ENCODE measurements around the gene CRIP1.

Gene CRIP1

DNA sequence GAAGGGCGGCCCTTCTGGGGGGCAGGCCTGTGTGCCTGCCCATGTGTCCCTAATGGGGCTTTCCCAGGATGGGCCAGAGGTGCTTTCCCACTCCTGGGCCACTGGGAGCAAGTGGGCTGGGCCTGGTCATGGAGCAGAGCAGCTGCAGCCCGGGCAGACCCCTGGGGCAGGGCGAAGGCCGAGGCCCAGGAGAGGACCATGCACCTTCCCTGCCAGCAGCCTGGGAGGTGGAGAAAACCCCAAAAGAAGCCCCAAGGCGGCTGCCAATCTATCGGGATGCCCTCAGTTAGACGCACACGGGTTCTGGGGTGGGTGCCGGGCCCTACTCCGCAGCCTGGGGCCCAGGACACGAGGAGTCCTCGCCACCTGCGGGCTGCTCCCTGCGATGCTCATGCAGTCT lies 28.1 kb upstream of the CRIP1 start:
- peaks cover 2% of the 10 kb centered on the region; the same call in 1 of the 2 replicates for H3K36me3 ChIP-seq (ENCODE audit: insufficient read depth, low read length)
- H3K9ac ChIP-seq (ENCODE audit: low read depth, low read length): no peak overlapping the region
- no peaks in the 10 kb centered on the region for H3K9me3 ChIP-seq (ENCODE audit: control insufficient read depth, insufficient read depth, low read length)
- no peaks in the 10 kb centered on the region for H3K4me1 ChIP-seq (ENCODE audit: insufficient read depth, low read length)

DNA sequence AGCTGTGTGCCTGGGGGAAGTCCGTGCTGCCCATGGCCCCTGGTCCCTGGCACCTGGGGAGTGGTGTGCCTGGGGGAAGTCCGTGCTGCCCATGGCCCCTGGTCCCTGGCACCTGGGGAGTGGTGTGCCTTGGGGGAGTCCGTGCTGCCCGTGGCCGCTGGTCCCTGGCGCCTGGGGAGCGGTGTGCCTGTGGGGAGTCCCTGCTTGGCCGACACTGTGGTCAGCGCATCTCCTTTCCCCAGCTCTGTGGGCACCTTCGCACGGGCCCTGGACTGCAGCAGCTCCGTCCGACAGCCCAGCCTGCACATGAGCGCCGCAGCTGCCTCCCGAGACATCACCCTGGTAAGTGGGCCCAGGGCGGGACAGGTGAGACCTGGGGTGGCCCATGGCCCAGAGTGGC lies 26.6 kb upstream of the CRIP1 start:
- Histone ChIP-seq H3K4me1 (ENCODE audit: insufficient read depth, low read length) (no peaks in the 10 kb centered on the region; the same call in 1 of the 2 replicates), H3K9me3 (ENCODE audit: control insufficient read depth, insufficient read depth, low read length) (no peaks in the 10 kb centered on the region), H3K9ac (ENCODE audit: low read depth, low read length) (no peak overlapping the region), H3K36me3 (ENCODE audit: insufficient read depth, low read length) (peaks cover 2% of the 10 kb centered on the region; the same call in 1 of the 2 replicates)

DNA sequence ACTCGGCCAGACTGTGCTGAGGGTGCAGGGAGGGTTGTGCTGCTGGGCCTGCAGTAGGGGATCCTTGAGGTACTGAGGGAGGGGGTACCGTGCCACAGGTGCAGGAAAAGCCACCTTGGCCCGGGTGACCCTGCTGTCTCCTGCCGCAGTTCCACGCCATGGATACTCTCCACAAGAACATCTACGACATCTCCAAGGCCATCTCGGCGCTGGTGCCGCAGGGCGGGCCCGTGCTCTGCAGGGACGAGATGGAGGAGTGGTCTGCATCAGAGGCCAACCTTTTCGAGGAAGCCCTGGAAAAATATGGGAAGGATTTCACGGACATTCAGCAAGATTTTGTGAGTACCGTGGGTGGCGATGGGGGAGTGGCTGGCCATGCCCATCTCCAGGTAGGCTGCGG lies 26.1 kb upstream of the CRIP1 start:
- Histone ChIP-seq H3K9ac (ENCODE audit: low read depth, low read length) (no peak overlapping the region), H3K36me3 (ENCODE audit: insufficient read depth, low read length) (peaks cover 2% of the 10 kb centered on the region; the same call in 1 of the 2 replicates), H3K9me3 (ENCODE audit: control insufficient read depth, insufficient read depth, low read length) (no peaks in the 10 kb centered on the region), H3K4me1 (ENCODE audit: insufficient read depth, low read length) (peaks cover under 1% of the 10 kb centered on the region; the same call in 1 of the 2 replicates)

DNA sequence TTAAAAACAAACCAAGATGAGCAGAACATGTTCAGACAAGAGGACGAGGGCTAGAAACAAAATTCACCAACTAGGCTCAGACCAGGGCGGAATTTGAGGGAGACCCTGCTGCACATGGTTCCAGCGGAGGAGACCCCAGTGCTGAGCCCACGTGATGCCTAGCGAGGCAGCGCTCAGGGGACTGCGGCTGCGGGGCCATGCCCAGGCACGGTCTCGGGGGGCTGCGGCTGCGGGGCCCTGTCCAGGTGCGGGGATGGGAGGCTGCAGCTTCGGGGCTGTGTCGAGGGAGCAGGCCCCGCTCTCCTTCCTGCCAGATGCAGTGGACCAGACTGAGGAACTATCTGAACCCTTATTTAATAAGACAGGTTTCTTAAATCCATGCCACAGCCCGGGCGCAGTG lies 24.8 kb upstream of the CRIP1 start:
- Histone ChIP-seq H3K4me1 (ENCODE audit: insufficient read depth, low read length) (peaks cover 5% of the 10 kb centered on the region; the same call in 1 of the 2 replicates), H3K9ac (ENCODE audit: low read depth, low read length) (no peak overlapping the region), H3K36me3 (ENCODE audit: insufficient read depth, low read length) (no peaks in the 10 kb centered on the region; the same call in 1 of the 2 replicates)

DNA sequence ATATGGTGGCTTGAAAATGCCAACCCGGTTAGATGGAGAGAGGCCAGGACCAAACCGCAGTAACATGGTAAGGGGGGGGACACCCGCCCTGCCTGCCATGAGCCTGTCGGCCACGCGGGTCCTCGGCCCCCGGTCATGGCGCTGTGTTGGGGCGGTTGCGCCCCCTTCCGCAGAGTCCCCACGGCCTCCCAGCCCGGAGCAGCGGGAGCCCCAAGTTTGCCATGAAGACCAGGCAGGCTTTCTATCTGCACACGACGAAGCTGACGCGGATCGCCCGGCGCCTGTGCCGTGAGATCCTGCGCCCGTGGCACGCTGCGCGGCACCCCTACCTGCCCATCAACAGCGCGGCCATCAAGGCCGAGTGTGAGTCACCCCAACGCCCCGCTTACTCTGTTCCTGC lies 22.2 kb upstream of the CRIP1 start:
- Histone ChIP-seq H3K36me3 (ENCODE audit: insufficient read depth, low read length) (no peaks in the 10 kb centered on the region; the same call in 1 of the 2 replicates), H3K9me3 (ENCODE audit: control insufficient read depth, insufficient read depth, low read length) (no peaks in the 10 kb centered on the region)

More for the DNA sequence above, 24.8 kb upstream of the CRIP1 start:
- H3K9me3 ChIP-seq (ENCODE audit: control insufficient read depth, insufficient read depth, low read length): no peaks in the 10 kb centered on the region

DNA sequence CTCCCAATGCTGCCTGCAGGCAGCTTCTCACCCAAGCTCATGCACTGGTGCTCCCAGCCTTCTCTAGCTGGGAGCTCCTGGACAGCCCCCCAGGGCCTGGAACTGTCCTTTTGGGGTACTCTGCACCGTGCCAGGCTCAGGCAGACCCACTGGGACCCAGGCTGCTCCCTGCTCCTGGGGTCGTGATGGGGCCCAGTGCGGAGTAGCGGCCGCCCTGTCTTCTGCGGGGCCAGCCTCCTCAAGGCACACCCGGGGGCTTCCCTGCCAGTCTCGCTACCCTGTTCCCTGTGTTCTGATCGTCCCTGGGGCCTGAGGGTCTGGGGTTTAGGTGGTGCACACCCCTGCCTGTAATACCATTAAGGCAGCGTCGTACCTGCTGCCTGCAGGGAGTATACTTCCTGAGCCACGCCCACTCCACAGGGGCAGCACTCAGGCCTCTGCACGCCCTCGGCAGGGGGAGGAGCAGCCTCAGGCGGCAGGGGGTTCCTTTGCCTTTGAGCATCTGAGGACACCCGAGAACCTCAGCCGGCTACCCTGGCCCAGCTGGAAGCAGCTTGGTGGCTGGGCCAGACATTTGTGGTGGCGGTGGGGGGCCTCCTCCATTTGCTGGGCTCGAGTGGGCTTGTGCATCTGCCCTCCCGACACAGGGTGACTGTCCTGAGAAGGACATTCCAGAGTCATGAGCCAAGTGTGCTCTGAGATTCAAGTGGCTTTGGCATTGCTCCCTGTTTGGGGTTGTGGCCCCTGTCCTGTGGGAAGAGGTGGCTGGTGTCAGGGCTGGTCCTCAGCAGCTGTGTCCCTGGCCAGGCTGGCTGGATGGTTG lies 21.3 kb upstream of the CRIP1 start:
- Histone ChIP-seq H3K9me3 (ENCODE audit: control insufficient read depth, insufficient read depth, low read length) (no peaks in the 10 kb centered on the region), H3K4me1 (ENCODE audit: insufficient read depth, low read length) (peaks cover 5% of the 10 kb centered on the region; the same call in 1 of the 2 replicates), H3K9ac (ENCODE audit: low read depth, low read length) (no peak overlapping the region), H3K36me3 (ENCODE audit: insufficient read depth, low read length) (no peaks in the 10 kb centered on the region; the same call in 1 of the 2 replicates)

More for the DNA sequence above, 22.2 kb upstream of the CRIP1 start:
- H3K9ac ChIP-seq (ENCODE audit: low read depth, low read length): no peak overlapping the region
- H3K4me1 ChIP-seq (ENCODE audit: insufficient read depth, low read length): peaks cover 5% of the 10 kb centered on the region; the same call in 1 of the 2 replicates

DNA sequence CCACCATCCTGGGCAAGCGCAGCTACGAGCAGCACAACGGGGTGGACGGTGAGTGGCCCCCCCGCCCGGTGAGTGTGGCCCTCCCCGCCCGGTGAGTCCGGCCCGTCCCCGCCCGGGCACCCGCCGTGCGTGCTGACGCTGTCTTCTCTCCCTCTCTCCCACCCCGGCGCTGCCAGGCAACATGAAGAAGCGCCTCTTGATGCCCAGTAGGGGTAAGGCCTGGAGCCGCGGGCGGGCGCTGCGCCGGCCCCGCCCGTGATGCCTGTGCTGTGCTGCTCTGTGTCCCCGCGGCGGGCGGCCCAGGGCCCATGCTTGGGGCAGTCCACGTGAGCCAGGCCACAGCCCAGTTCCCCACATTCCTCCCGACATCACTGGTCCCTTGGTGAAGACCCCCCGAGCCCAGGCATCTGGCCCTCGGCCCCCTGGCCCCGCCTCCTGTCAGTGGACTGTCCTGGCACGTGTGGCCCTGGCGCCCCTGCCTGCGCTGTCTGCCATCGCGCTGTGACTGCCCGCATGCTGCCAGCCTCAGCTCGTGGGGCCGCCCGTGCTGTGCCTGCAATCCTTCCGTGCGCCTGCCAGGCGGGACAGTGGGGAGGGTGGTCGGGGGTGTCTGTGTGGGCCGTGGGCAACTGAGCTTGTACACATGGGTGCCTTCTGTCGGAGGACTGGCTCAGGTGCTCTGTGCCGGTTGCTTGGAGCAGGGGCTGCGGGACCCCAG lies 20.0 kb upstream of the CRIP1 start:
- Histone ChIP-seq H3K36me3 (ENCODE audit: insufficient read depth, low read length) (no peaks in the 10 kb centered on the region; the same call in none of the 2 replicates), H3K9ac (ENCODE audit: low read depth, low read length) (no peak overlapping the region), H3K9me3 (ENCODE audit: control insufficient read depth, insufficient read depth, low read length) (no peaks in the 10 kb centered on the region), H3K4me1 (ENCODE audit: insufficient read depth, low read length) (peaks cover 10% of the 10 kb centered on the region; the same call in 1 of the 2 replicates)

DNA sequence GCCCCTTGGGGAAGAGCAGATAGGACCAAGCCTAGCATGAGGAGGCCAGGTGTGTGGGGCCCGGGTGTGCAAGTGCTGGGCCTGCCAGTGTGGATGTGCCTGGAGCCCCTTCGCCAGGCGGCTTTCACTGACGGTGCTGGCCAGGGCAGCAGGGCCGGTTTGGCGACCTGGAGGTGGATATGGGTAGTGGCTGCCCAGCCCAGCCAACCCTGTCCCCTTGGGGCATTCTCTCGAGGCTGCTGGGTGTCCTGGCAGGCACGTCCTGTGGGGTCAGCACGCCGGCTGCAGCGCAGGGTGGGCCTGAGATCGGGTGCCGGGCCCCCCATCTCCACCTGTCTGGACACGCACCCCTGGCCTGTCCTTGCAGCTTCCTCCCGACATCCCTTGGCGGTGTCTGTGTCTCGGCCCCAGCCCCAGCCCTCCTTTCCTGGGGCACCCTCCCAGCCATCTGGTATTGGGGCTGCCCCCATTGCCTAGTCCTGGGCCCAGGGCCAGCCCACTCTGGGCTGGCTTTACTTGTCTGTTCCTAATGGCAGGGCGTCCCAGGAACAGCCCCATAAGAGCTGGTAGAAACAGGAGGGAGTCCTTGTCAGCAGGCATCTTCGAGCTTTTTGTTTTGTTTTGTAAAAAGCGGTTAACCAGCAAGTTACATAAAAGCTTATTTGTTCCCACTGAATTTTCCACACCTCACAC lies 19.3 kb upstream of the CRIP1 start:
- Histone ChIP-seq H3K36me3 (ENCODE audit: insufficient read depth, low read length) (no peaks in the 10 kb centered on the region; the same call in none of the 2 replicates), H3K9ac (ENCODE audit: low read depth, low read length) (no peak overlapping the region)

DNA sequence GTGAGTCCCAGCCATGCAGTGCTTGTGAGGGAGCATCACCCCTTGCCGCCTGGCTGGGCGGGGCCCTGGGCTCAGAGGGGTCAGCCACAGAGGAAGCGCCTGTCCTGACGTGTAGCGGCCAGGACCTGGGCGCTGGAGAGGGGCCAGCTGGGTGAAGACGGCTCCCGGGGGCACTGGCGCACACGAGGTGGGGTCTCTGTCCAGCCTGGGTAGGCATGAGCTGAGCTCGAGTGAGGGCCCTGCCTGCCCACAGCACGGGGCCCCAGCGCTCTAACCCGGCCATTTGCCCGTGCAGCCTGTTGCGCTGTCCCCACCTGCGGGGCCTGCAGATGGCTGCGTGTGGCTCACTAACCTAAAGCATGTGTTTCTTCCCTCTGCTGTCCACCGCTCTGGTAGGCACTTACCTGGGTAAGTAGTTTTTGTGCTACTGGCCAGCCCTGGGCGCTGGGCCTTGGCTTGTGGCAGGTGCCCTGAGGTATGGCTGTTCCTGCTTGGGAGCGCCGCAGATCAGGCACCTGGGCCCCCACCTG lies 18.7 kb upstream of the CRIP1 start:
- Histone ChIP-seq H3K4me1 (ENCODE audit: insufficient read depth, low read length) (peaks cover 10% of the 10 kb centered on the region; the same call in 1 of the 2 replicates), H3K9ac (ENCODE audit: low read depth, low read length) (no peak overlapping the region), H3K36me3 (ENCODE audit: insufficient read depth, low read length) (no peaks in the 10 kb centered on the region; the same call in none of the 2 replicates), H3K9me3 (ENCODE audit: control insufficient read depth, insufficient read depth, low read length) (no peaks in the 10 kb centered on the region)

More for the DNA sequence above, 19.3 kb upstream of the CRIP1 start:
- Histone ChIP-seq H3K9me3 (ENCODE audit: control insufficient read depth, insufficient read depth, low read length) (no peaks in the 10 kb centered on the region), H3K4me1 (ENCODE audit: insufficient read depth, low read length) (peaks cover 10% of the 10 kb centered on the region; the same call in 1 of the 2 replicates)

DNA sequence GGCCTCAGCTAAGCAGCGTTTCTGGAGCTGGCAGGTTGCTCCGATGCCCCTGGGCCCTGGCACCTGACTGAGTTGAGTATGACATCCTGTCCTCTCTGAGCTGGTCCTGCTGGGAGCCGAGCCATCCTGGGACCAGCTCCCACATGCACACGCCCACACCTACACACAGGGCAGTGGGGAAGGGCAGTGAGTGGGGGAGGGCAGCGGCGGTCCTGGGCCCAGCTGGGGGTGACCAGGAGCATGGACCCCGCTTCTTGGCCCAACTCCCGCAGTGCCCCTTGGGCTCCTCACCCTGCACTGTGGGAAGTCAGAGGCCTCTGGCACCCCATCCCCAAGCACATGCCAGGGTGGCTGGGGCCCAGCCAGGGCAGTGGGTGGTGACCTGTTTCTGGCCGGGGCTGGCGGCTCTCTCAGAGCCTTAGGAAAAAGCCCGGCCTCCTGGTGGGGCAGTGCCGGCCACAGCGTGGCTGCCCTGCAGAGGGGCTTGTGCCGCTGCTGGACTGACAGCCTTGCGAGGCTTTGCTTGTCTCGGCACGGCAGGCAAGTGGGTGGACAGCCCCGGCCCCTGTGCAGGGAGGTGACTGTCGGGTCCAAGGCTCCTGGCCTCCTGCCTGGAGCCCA lies 18.0 kb upstream of the CRIP1 start:
- no peaks in the 10 kb centered on the region; the same call in none of the 2 replicates for H3K36me3 ChIP-seq (ENCODE audit: insufficient read depth, low read length)
- H3K4me1 ChIP-seq (ENCODE audit: insufficient read depth, low read length): peaks cover 10% of the 10 kb centered on the region; the same call in 1 of the 2 replicates
- no peak overlapping the region for H3K9ac ChIP-seq (ENCODE audit: low read depth, low read length)

DNA sequence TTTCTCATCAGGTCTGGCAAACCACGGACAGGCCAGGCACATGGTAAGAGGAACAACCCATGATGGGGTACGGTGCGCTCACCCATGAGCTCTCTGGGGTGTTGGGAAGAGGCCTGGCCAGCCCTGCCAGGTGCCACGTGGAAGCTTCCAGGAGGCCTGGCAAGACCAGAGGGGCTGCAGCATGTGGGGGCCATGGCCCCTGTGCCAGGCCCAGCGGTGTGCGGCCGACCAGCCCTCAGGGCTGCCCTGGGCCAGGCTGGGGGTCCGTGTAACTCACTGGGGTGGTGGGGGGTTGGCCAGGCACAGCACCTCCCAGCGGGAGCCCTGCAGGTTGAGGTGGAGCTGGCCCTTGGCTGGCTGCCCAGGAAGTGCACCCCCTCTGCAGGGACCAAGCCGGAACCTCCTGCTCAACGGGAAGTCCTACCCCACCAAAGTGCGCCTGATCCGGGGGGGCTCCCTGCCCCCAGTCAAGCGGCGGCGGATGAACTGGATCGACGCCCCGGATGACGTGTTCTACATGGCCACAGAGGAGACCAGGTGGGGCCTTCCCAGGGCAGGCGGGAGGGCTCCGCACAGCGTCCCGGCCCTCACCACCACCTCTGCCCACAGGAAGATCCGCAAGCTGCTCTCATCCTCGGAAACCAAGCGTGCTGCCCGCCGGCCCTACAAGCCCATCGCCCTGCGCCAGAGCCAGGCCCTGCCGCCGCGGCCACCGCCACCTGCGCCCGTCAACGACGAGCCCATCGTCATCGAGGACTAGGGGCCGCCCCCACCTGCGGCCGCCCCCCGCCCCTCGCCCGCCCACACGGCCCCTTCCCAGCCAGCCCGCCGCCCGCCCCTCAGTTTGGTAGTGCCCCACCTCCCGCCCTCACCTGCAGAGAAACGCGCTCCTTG lies 17.0 kb upstream of the CRIP1 start:
- H3K9ac ChIP-seq (ENCODE audit: low read depth, low read length): no peak overlapping the region
- H3K9me3 ChIP-seq (ENCODE audit: control insufficient read depth, insufficient read depth, low read length): no peaks in the 10 kb centered on the region
- no peaks in the 10 kb centered on the region; the same call in none of the 2 replicates for H3K36me3 ChIP-seq (ENCODE audit: insufficient read depth, low read length)
- peaks cover 10% of the 10 kb centered on the region; the same call in 1 of the 2 replicates for H3K4me1 ChIP-seq (ENCODE audit: insufficient read depth, low read length)

More for the DNA sequence above, 18.0 kb upstream of the CRIP1 start:
- no peaks in the 10 kb centered on the region for H3K9me3 ChIP-seq (ENCODE audit: control insufficient read depth, insufficient read depth, low read length)

DNA sequence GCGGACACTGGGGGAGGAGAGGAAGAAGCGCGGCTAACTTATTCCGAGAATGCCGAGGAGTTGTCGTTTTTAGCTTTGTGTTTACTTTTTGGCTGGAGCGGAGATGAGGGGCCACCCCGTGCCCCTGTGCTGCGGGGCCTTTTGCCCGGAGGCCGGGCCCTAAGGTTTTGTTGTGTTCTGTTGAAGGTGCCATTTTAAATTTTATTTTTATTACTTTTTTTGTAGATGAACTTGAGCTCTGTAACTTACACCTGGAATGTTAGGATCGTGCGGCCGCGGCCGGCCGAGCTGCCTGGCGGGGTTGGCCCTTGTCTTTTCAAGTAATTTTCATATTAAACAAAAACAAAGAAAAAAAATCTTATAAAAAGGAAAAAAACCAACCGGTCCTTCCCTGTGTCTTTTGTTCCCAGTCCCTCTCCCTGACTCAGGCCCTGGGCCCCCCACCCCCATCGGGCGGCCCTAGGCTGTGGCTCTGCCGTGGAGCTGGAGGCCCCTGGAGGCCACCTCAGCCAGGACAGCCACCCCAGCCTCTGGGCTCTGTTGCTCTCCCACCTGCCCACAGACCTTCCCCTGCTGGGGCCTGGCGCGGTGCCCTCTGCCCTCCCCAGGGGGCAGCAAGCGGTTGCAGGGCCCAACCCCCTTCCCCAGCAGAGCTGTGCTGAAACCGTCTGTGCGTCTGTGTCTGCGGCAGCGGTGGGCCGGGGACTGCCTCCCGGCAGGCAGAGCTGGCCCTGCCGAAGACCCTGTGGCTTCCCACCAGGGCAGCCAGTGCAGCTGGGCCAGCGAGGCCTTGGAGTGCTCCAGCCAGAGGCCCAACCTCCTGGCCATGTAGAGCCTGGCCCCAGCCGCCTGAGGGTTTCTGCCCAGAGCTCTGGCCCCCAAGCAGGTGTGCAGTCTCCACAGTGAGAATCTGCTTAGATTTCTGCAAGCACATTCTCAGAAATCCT lies 16.1 kb upstream of the CRIP1 start:
- no peaks in the 10 kb centered on the region; the same call in none of the 2 replicates for H3K36me3 ChIP-seq (ENCODE audit: insufficient read depth, low read length)
- H3K9me3 ChIP-seq (ENCODE audit: control insufficient read depth, insufficient read depth, low read length): no peaks in the 10 kb centered on the region
- H3K4me1 ChIP-seq (ENCODE audit: insufficient read depth, low read length): peaks cover 9% of the 10 kb centered on the region; the same call in 1 of the 2 replicates
- H3K9ac ChIP-seq (ENCODE audit: low read depth, low read length): no peak overlapping the region
